ENCODE data around the gene ST8SIA4. TPM values are rescaled to one million over a fixed set of nuclear protein-coding genes. Genes with fewer than 3 reads are reported as not detected.

Gene ST8SIA4
- total and polyA plus RNA-seq, 4 donors: 0.35 to 4.1 (median 1.6) TPM

DNA sequence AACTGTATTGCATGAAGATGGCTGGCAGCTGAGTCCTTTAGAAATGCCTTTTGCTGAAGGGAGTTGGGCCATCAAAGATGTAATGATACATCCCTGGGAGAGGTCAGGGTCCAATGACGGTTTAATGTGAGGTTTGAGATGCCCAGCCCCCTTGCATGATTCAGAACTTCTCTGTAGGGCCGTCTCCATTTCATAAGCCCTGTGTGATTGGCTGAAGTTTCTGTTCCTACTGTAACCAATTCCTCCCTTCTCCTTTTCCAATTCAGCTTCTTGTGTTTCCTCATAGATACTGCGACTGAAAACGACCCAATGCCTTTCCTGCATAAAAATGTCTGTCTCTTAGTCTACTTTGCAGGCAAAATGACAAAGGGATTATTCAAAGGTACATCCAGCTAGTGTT is 47.9 kb upstream of the ST8SIA4 start:
- TF ChIP-seq HNF4G (IDR thresholded peaks at IDR 0.05): no peak
- TF ChIP-seq YY1 (IDR thresholded peaks at IDR 0.05): no peak
- no peak for DNase-seq (ENCODE audit: low spot score)
- 50% methylated on average over 4 of the region's 4 CpGs for WGBS
- Histone ChIP-seq H3K27me3 (ENCODE audit: control insufficient read depth in 4 of 4, insufficient read depth in 4 of 4, low read length in 3 of 4) (no peaks in the 10 kb centered on the region), H3K27ac (ENCODE audit: low read depth in 1 of 2, low read length in 2 of 2) (no peak overlapping the region), H3K4me1 (ENCODE audit: control insufficient read depth in 4 of 4, insufficient read depth in 4 of 4, low read length in 3 of 4) (no peaks in the 10 kb centered on the region), H3K36me3 (ENCODE audit: control insufficient read depth in 4 of 4, insufficient read depth in 3 of 4, low read depth in 1 of 4, low read length in 3 of 4) (no peaks in the 10 kb centered on the region), H3K9ac (ENCODE audit: low read depth in 1 of 2, low read length in 2 of 2) (no peak overlapping the region), H3K9me3 (ENCODE audit: control insufficient read depth in 4 of 4, low read length in 3 of 4) (peaks cover 0 to 3% (median 0%) of the 10 kb centered on the region in 4 donors), H3K4me3 (ENCODE audit: low read depth in 1 of 3, low read length in 3 of 3) (no peak overlapping the region)

DNA sequence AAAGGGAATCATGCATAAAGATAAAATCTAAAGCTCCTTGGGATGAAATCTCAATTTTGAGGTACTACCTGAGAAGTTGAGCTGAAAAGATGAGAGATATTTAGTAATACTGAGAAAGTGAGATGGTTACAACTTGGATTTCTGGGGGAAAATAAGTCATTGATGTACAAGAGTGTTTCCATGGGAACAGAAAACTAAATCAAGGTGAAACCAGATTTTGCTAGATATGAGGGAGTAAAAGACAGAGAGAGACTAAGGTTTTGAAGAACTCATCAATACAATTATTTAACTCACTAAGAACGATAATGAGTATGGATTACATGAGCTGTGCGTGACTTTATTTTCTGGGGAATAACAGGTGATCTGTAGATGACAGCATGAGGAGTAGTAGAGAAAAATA is 10.2 kb upstream of the ST8SIA4 start:
- Histone ChIP-seq H3K4me3 (ENCODE audit: low read depth in 1 of 3, low read length in 3 of 3) (no peak overlapping the region), H3K9ac (ENCODE audit: low read depth in 1 of 2, low read length in 2 of 2) (no peak overlapping the region), H3K27me3 (ENCODE audit: control insufficient read depth in 4 of 4, insufficient read depth in 4 of 4, low read length in 3 of 4) (no peaks in the 10 kb centered on the region), H3K27ac (ENCODE audit: low read depth in 1 of 2, low read length in 2 of 2) (no peak overlapping the region), H3K4me1 (ENCODE audit: control insufficient read depth in 4 of 4, insufficient read depth in 4 of 4, low read length in 3 of 4) (no peaks in the 10 kb centered on the region), H3K9me3 (ENCODE audit: control insufficient read depth in 4 of 4, low read length in 3 of 4) (no peaks in the 10 kb centered on the region), H3K36me3 (ENCODE audit: control insufficient read depth in 4 of 4, insufficient read depth in 3 of 4, low read depth in 1 of 4, low read length in 3 of 4) (no peaks in the 10 kb centered on the region)
- WGBS: 80% methylated on average over 2 of the region's 2 CpGs
- DNase-seq (ENCODE audit: low spot score): no peak
- TF ChIP-seq HNF4G (IDR thresholded peaks at IDR 0.05) (no peak), TAF1 (conservative IDR thresholded peaks at IDR 0.05) (no peak)
- TF ChIP-seq, protein P1, sequence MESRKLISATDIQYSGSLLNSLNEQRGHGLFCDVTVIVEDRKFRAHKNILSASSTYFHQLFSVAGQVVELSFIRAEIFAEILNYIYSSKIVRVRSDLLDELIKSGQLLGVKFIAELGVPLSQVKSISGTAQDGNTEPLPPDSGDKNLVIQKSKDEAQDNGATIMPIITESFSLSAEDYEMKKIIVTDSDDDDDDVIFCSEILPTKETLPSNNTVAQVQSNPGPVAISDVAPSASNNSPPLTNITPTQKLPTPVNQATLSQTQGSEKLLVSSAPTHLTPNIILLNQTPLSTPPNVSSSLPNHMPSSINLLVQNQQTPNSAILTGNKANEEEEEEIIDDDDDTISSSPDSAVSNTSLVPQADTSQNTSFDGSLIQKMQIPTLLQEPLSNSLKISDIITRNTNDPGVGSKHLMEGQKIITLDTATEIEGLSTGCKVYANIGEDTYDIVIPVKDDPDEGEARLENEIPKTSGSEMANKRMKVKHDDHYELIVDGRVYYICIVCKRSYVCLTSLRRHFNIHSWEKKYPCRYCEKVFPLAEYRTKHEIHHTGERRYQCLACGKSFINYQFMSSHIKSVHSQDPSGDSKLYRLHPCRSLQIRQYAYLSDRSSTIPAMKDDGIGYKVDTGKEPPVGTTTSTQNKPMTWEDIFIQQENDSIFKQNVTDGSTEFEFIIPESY (IDR thresholded peaks at IDR 0.05): no peak

DNA sequence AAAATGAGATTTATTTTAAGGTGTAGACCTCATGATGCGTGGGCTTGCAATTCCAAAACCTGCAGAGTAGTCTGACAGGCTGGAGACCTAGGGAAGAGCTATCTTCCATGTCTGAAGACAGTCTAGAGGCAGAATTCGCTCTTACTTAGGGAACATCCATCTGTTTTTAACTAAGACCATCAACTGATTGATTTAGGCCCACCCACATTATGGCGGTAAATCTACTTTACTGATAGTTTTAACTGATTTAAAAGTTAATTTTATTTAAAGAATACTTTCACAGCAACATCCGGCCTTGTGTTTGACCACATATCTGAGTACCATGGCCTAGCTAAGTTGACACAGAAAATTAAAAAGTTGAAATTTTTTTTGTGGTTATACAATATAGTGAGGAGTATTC is 6.0 kb upstream of the ST8SIA4 start:
- Histone ChIP-seq H3K27me3 (ENCODE audit: control insufficient read depth in 4 of 4, insufficient read depth in 4 of 4, low read length in 3 of 4) (no peaks in the 10 kb centered on the region), H3K9me3 (ENCODE audit: control insufficient read depth in 4 of 4, low read length in 3 of 4) (no peaks in the 10 kb centered on the region), H3K4me3 (ENCODE audit: low read depth in 1 of 3, low read length in 3 of 3) (no peak overlapping the region), H3K36me3 (ENCODE audit: control insufficient read depth in 4 of 4, insufficient read depth in 3 of 4, low read depth in 1 of 4, low read length in 3 of 4) (no peaks in the 10 kb centered on the region), H3K9ac (ENCODE audit: low read depth in 1 of 2, low read length in 2 of 2) (no peak overlapping the region), H3K4me1 (ENCODE audit: control insufficient read depth in 4 of 4, insufficient read depth in 4 of 4, low read length in 3 of 4) (no peaks in the 10 kb centered on the region), H3K27ac (ENCODE audit: low read depth in 1 of 2, low read length in 2 of 2) (no peak overlapping the region)
- no peak for DNase-seq (ENCODE audit: low spot score)
- TF ChIP-seq, protein P1 (IDR thresholded peaks at IDR 0.05): no peak
- no peak for TF ChIP-seq GABPA (IDR thresholded peaks at IDR 0.05 in 1 of 2, conservative IDR thresholded peaks at IDR 0.05 in 1 of 2)
- TF ChIP-seq RXRA (IDR thresholded peaks at IDR 0.05): no peak
- no peak for TF ChIP-seq FOXA2 (IDR thresholded peaks at IDR 0.05)
- TF ChIP-seq TAF1 (conservative IDR thresholded peaks at IDR 0.05): no peak
- WGBS: 77% methylated on average over 4 of the region's 4 CpGs

DNA sequence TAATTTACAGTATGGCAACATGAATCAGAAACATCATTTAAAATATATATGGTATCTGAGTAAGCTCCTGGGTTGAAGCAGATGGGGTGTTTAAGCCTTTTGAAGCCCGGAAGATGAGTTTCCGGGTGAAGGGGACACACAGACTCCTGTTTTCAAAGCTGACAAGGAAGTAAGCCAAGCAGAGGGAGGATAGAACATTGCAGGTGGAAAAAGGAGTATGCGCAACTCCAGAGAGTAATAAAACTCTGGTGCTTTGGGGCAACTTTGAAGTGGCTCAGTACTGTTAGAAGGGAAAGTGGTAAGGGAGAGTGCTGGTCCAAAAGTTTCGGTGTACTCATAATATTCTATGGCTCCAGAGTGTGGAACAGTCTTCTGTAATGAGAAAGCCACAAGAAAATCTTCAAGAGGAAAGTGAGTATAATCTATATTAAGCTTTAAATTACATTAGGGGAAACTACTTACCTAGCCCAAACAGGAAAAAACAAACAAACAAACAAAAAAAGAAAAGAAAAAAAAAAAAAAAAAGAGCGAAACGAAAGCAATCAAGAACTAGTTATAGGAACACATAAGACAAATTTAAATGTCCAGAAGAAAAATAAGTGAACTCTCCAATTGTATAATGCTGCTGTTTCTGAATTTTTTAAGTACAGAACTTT is 2.3 kb upstream of the ST8SIA4 start:
- no peak overlapping the region for H3K4me3 ChIP-seq (ENCODE audit: low read depth in 1 of 3, low read length in 3 of 3)
- TF ChIP-seq JUND (IDR thresholded peaks at IDR 0.05) (no peak), RXRA (IDR thresholded peaks at IDR 0.05) (no peak), FOXA2 (IDR thresholded peaks at IDR 0.05) (no peak), TAF1 (conservative IDR thresholded peaks at IDR 0.05) (no peak), YY1 (IDR thresholded peaks at IDR 0.05) (no peak), GABPA (IDR thresholded peaks at IDR 0.05 in 1 of 2, conservative IDR thresholded peaks at IDR 0.05 in 1 of 2) (no peak), HNF4G (IDR thresholded peaks at IDR 0.05) (no peak)
- TF ChIP-seq, protein P2, sequence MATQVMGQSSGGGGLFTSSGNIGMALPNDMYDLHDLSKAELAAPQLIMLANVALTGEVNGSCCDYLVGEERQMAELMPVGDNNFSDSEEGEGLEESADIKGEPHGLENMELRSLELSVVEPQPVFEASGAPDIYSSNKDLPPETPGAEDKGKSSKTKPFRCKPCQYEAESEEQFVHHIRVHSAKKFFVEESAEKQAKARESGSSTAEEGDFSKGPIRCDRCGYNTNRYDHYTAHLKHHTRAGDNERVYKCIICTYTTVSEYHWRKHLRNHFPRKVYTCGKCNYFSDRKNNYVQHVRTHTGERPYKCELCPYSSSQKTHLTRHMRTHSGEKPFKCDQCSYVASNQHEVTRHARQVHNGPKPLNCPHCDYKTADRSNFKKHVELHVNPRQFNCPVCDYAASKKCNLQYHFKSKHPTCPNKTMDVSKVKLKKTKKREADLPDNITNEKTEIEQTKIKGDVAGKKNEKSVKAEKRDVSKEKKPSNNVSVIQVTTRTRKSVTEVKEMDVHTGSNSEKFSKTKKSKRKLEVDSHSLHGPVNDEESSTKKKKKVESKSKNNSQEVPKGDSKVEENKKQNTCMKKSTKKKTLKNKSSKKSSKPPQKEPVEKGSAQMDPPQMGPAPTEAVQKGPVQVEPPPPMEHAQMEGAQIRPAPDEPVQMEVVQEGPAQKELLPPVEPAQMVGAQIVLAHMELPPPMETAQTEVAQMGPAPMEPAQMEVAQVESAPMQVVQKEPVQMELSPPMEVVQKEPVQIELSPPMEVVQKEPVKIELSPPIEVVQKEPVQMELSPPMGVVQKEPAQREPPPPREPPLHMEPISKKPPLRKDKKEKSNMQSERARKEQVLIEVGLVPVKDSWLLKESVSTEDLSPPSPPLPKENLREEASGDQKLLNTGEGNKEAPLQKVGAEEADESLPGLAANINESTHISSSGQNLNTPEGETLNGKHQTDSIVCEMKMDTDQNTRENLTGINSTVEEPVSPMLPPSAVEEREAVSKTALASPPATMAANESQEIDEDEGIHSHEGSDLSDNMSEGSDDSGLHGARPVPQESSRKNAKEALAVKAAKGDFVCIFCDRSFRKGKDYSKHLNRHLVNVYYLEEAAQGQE (IDR thresholded peaks at IDR 0.05): no peak
- TF ChIP-seq, protein P3, sequence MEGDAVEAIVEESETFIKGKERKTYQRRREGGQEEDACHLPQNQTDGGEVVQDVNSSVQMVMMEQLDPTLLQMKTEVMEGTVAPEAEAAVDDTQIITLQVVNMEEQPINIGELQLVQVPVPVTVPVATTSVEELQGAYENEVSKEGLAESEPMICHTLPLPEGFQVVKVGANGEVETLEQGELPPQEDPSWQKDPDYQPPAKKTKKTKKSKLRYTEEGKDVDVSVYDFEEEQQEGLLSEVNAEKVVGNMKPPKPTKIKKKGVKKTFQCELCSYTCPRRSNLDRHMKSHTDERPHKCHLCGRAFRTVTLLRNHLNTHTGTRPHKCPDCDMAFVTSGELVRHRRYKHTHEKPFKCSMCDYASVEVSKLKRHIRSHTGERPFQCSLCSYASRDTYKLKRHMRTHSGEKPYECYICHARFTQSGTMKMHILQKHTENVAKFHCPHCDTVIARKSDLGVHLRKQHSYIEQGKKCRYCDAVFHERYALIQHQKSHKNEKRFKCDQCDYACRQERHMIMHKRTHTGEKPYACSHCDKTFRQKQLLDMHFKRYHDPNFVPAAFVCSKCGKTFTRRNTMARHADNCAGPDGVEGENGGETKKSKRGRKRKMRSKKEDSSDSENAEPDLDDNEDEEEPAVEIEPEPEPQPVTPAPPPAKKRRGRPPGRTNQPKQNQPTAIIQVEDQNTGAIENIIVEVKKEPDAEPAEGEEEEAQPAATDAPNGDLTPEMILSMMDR (IDR thresholded peaks at IDR 0.05; ENCODE audit: low read depth, low read length, missing input control): no peak
- TF ChIP-seq, protein P4, sequence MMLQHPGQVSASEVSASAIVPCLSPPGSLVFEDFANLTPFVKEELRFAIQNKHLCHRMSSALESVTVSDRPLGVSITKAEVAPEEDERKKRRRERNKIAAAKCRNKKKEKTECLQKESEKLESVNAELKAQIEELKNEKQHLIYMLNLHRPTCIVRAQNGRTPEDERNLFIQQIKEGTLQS (IDR thresholded peaks at IDR 0.05): no peak

More for the DNA sequence above, 2.3 kb upstream of the ST8SIA4 start:
- no peak for DNase-seq (ENCODE audit: low spot score)
- H3K4me1 ChIP-seq (ENCODE audit: control insufficient read depth in 4 of 4, insufficient read depth in 4 of 4, low read length in 3 of 4): peaks cover 0 to 4% (median under 1%) of the 10 kb centered on the region in 4 donors
- no peak overlapping the region for H3K9ac ChIP-seq (ENCODE audit: low read depth in 1 of 2, low read length in 2 of 2)
- 67% methylated on average over 6 of the region's 6 CpGs for WGBS
- H3K9me3 ChIP-seq (ENCODE audit: control insufficient read depth in 4 of 4, low read length in 3 of 4): no peaks in the 10 kb centered on the region
- no peak overlapping the region for H3K27ac ChIP-seq (ENCODE audit: low read depth in 1 of 2, low read length in 2 of 2)
- no peaks in the 10 kb centered on the region for H3K36me3 ChIP-seq (ENCODE audit: control insufficient read depth in 4 of 4, insufficient read depth in 3 of 4, low read depth in 1 of 4, low read length in 3 of 4)
- H3K27me3 ChIP-seq (ENCODE audit: control insufficient read depth in 4 of 4, insufficient read depth in 4 of 4, low read length in 3 of 4): peaks cover 0 to 2% (median 0%) of the 10 kb centered on the region in 4 donors

Data from liver (tissue), 9 donors.